CD4-positive, alpha-beta T cell treated with Interleukin-15 for 1 hour (primary cell): ENCODE results near the gene SGSH.

Source experiments
- DNase-seq: peaks from one replicate; pipeline ENCODE4 v3.0.0-alpha.2; 2020

SGSH gene

GRCh38 chr17:80182118-80182844, 37.9 kb downstream of the SGSH start:
- DNase-seq: no peak

- no peak for DNase-seq
Observed at GRCh38 chr17:80181431-80181830, 38.7 kb downstream of the SGSH start.

- no peak for DNase-seq
Observed at GRCh38 chr17:80180192-80180591, 39.9 kb downstream of the SGSH start.

- no peak for DNase-seq
Observed at GRCh38 chr17:80177986-80178595, 42.0 kb downstream of the SGSH start.

- no peak for DNase-seq
Observed at GRCh38 chr17:80176757-80177156, 43.4 kb downstream of the SGSH start.

GRCh38 chr17:80173916-80174315, 46.2 kb downstream of the SGSH start:
- DNase-seq: no peak

GRCh38 chr17:80173126-80173525, 47.0 kb downstream of the SGSH start:
- DNase-seq: no peak

GRCh38 chr17:80171681-80172080, 48.5 kb downstream of the SGSH start:
- DNase-seq: no peak

GRCh38 chr17:80169784-80170500, 50.2 kb downstream of the SGSH start, which contains the start of gene CARD14:
TSS of gene CARD14 (plus strand) at chr17:80170030. CDS start at chr17:80181439, 11,409 bp downstream.
- no peak for DNase-seq

GRCh38 chr17:80169107-80169506, 51.0 kb downstream of the SGSH start:
- DNase-seq: no peak

- DNase-seq: no peak
Observed at GRCh38 chr17:80168371-80168770, 51.8 kb downstream of the SGSH start.

GRCh38 chr17:80166446-80166845, 53.7 kb downstream of the SGSH start:
- no peak for DNase-seq

- DNase-seq: no peak
Observed at GRCh38 chr17:80164185-80164584, 55.9 kb downstream of the SGSH start.

- DNase-seq: no peak
Observed at GRCh38 chr17:80163336-80163735, 56.8 kb downstream of the SGSH start.

- no peak for DNase-seq
Observed at GRCh38 chr17:80160536-80160935, 59.6 kb downstream of the SGSH start.
